ENCODE results near the gene C19orf33. TPM values are rescaled to one million over a fixed set of nuclear protein-coding genes. Genes with fewer than 3 reads are reported as not detected.

The C19orf33 gene
- total RNA-seq, 1 experiment from 2014 or later: 135 TPM

GRCh38 chr19:38326591-38326990, 22.5 kb downstream of the C19orf33 start:
- TF ChIP-seq ZBTB33 (IDR thresholded peaks at IDR 0.05; ENCODE audit: extremely low read depth, insufficient replicate concordance, low read length) (no peak), REST (IDR thresholded peaks at IDR 0.05; ENCODE audit: low read depth) (no peak), POLR2A (IDR thresholded peaks at IDR 0.05; ENCODE audit: borderline replicate concordance, extremely low read depth, insufficient read depth, insufficient read length) (no peak), ELF1 (IDR thresholded peaks at IDR 0.05; ENCODE audit: borderline replicate concordance, low read depth) (no peak), CBX3 (IDR thresholded peaks at IDR 0.05; ENCODE audit: low read depth) (no peak), FOSL1 (IDR thresholded peaks at IDR 0.05; ENCODE audit: low read depth) (no peak), TCF7L2 (IDR thresholded peaks at IDR 0.05; ENCODE audit: borderline replicate concordance, extremely low read depth, insufficient read depth, insufficient read length) (no peak), CEBPB (IDR thresholded peaks at IDR 0.05; ENCODE audit: low read depth) (no peak), ATF3 (IDR thresholded peaks at IDR 0.05) (no peak), SIN3A (IDR thresholded peaks at IDR 0.05; ENCODE audit: low read depth) (no peak), MAX (IDR thresholded peaks at IDR 0.05) (no peak)
- Histone ChIP-seq H3K9me2 (ENCODE audit: insufficient read depth) (no peaks in the 10 kb centered on the region), H3K9me3 (ENCODE audit: control insufficient read depth in 1 of 2, insufficient read depth in 1 of 2, low read depth in 1 of 2, low read length in 2 of 2) (no peaks in the 10 kb centered on the region), H4K20me1 (ENCODE audit: insufficient read depth) (no peaks in the 10 kb centered on the region), H2AFZ (ENCODE audit: low read depth, low read length, poor library complexity, severe bottlenecking) (no peak overlapping the region), H3K4me1 (ENCODE audit: control insufficient read depth in 1 of 2, insufficient read depth in 2 of 2, low read length in 2 of 2) (peaks cover 0 to 7% of the 10 kb centered on the region in 2 experiments; a peak in 1 of 4 replicates), H3K36me3 (ENCODE audit: control insufficient read depth in 1 of 2, insufficient read depth in 2 of 2, low read length in 2 of 2) (peaks cover 12 to 20% of the 10 kb centered on the region in 2 experiments; a peak in 3 of 4 replicates), H3K79me2 (ENCODE audit: insufficient read depth, low read length) (peaks cover 11% of the 10 kb centered on the region; the same call in 1 of the 2 replicates), H3K4me2 (ENCODE audit: low read length) (no peak overlapping the region), H3K27me3 (ENCODE audit: insufficient read depth, low read length) (no peaks in the 10 kb centered on the region), H3K9ac (ENCODE audit: low read length) (no peak overlapping the region), H3K27ac (ENCODE audit: low read depth, low read length) (no peak overlapping the region), H3K4me3 (replicated peaks in 1 of 2; ENCODE audit: low read depth in 1 of 2, low read length in 2 of 2) (no peak overlapping the region)
- ChIA-PET RAD21 (ENCODE audit: low non-redundant PET in 1 of 2, low total read pairs in 2 of 2, uncharacterized antibody in 2 of 2, unreplicated experiment in 2 of 2) (no interaction called here), POLR2A (no interaction called here), CTCF (no interaction called here)
- intact Hi-C loops (cut with micrococcal nuclease): no loop called here
- DNase-seq (ENCODE audit: low read depth, low spot score) (no peak), ATAC-seq (no peak)
- BruUV-seq (replicated peaks): no TSS peak
